Left lung (tissue), 10 donors: Measurements from ENCODE around the gene REM2. TPM values are rescaled to one million over a fixed set of nuclear protein-coding genes. Genes with fewer than 3 reads are reported as not detected.

Experiments used
- ATAC-seq: fragments of 200-7000 bp; cut with Tn5 transposase; one replicate; pipeline ENCODE4 v1.9.1; 2020; ENCODE audit warnings: moderate library complexity
- DNase-seq, 4 donors: peaks; one replicate each; pipeline ENCODE4 v3.0.0-alpha.2; 2013 to 2020
- H3K27ac ChIP-seq, 2 donors: fragments of 200-600 bp; sonication (generic) in 1 of 2; one replicate each; pipeline versions ENCODE4 v1.5.0 to v1.8.0; 2020 to 2021
- H3K27me3 ChIP-seq, 2 donors: fragments of 200-600 bp; sonication (generic) in 1 of 2; one replicate each; pipeline versions ENCODE4 v1.5.0 to v1.8.0; 2020 to 2021
- H3K36me3 ChIP-seq, 2 donors: fragments of 200-600 bp; sonication (generic) in 1 of 2; one replicate each; pipeline versions ENCODE4 v1.5.0 to v1.8.0; 2020 to 2021
- H3K4me1 ChIP-seq, 2 donors: fragments of 200-600 bp; one replicate each; pipeline ENCODE4 v1.8.0; 2021
- H3K4me3 ChIP-seq, 2 donors: fragments of 200-600 bp; sonication (generic) in 1 of 2; one replicate each; pipeline versions ENCODE4 v1.5.0 to v1.8.0; 2020 to 2021; ENCODE audit warnings: mild to moderate bottlenecking in 1 of 2
- H3K9me3 ChIP-seq, 2 donors: fragments of 200-600 bp; sonication (generic) in 1 of 2; one replicate each; pipeline versions ENCODE4 v1.5.0 to v1.8.0; 2020 to 2021
- intact Hi-C, 2 donors: fragments of 100-400 bp; cut with DNase I; formaldehyde crosslinking; loops; one replicate each; pipeline versions ENCODE4 v1.11.2 to v1.14.2; 2022
- polyA plus RNA-seq, 6 donors: library from polyadenylated mRNA; unstranded; fragments of 120-200 nt; gene quantifications; one replicate each; pipeline ENCODE4 v1.2.1, GENCODE V29; 2013; ENCODE audit not compliant: insufficient read length in 6 of 6
- total RNA-seq, 2 donors: library from RNA; stranded (reverse); fragmentation: NEBNext Ultra II Directional; extraction: Animal tissue kit (Norgen Biotek cat#: 25700); gene quantifications; one replicate each; pipeline ENCODE4 v1.2.1, GENCODE V29; 2021
- TF ChIP-seq, protein P1 (sequence below), 2 donors: fragments of 200-600 bp; sonication (generic) in 1 of 2; IDR thresholded peaks; one replicate each; pipeline versions ENCODE4 v1.5.0 to v1.8.0; 2021; ENCODE audit warnings: antibody characterized with exemption in 2 of 2
- donor health status: DM: no; HTN: yes; CAD: no.
- donor health status: DM: no; HTN: no; CAD: no.

Gene REM2
- total and polyA plus RNA-seq, 8 donors, result 0.29 to 1.3 (median 0.83) TPM

DNA sequence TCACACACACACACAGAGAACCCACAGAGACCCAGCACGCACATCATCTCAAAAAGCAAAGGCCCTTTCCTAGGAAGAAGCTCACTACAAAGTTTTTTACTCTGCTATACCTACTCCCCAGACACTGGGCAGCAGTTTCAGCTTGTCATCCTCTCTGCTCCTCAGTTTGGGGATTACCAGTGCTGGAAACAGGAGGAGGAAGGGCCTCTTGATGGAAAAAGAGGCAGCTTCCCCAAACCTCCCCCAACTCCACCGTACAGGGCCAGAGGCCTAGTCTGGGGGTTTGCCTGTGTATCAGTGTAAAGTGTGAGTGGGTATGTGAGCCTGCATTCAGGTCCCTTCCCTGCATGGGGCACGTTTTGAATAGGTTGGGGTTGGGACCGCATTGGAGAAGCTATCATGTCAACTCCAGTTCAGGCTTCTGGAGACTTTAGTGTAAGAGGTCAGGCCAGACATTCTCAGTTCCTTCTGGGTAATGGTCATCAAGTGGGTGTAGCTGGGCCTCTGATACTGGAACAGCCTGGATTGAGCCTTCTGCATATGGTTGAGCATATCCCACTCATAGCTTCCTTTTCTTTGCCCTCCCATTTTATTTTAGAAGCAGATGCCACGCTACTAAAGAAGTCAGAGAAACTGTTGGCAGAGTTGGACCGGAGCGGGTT is 1.2 kb downstream of the REM2 start:
- Histone ChIP-seq H3K27ac (no peak overlapping the region), H3K4me3 (no peak overlapping the region)
- no peak for ATAC-seq

DNA sequence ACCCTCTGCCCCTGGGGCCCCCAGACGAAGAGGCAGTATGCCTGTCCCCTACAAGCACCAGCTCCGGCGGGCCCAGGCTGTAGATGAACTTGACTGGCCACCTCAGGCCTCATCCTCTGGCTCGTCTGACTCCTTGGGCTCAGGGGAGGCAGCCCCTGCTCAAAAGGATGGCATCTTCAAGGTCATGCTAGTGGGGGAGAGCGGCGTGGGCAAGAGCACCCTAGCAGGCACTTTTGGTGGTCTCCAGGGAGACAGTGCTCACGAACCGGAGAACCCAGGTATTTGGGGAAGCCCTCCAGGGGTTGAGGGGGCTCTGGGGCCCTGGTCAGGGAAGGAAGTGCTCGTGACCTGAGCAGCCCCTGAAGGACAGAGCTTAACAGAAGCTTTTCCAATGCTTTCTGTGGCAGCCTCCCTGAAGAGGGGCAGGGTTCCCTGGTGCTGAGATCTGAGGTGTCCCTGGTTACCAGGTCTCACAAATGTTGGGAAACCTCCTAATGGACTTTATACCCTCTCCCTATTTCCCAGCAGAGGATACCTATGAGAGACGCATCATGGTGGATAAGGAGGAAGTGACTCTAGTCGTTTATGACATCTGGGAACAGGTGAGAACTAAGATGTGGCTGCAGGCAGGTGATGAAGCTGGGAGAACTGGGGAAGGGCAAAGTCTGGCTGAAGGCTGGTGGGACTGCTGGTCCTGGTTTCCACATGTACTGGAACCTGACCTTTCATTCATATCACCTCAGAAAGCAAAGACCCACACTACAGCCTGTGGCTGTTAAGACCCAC is 1.9 kb downstream of the REM2 start:
- DNase-seq (no peak), ATAC-seq (no peak)
- intact Hi-C loops, result no loop called here

More for the DNA sequence above, 1.2 kb downstream of the REM2 start:
- no peak for DNase-seq
- intact Hi-C loops, result no loop called here
- Histone ChIP-seq H3K27me3 (peaks cover 0 to 27% of the 10 kb centered on the region in 2 donors), H3K4me1 (peaks cover 0 to 15% of the 10 kb centered on the region in 2 donors), H3K9me3 (no peaks in the 10 kb centered on the region), H3K36me3 (peaks cover 0 to 6% of the 10 kb centered on the region in 2 donors)
- TF ChIP-seq, protein P1, sequence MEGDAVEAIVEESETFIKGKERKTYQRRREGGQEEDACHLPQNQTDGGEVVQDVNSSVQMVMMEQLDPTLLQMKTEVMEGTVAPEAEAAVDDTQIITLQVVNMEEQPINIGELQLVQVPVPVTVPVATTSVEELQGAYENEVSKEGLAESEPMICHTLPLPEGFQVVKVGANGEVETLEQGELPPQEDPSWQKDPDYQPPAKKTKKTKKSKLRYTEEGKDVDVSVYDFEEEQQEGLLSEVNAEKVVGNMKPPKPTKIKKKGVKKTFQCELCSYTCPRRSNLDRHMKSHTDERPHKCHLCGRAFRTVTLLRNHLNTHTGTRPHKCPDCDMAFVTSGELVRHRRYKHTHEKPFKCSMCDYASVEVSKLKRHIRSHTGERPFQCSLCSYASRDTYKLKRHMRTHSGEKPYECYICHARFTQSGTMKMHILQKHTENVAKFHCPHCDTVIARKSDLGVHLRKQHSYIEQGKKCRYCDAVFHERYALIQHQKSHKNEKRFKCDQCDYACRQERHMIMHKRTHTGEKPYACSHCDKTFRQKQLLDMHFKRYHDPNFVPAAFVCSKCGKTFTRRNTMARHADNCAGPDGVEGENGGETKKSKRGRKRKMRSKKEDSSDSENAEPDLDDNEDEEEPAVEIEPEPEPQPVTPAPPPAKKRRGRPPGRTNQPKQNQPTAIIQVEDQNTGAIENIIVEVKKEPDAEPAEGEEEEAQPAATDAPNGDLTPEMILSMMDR (IDR thresholded peaks at IDR 0.05), result no peak

DNA sequence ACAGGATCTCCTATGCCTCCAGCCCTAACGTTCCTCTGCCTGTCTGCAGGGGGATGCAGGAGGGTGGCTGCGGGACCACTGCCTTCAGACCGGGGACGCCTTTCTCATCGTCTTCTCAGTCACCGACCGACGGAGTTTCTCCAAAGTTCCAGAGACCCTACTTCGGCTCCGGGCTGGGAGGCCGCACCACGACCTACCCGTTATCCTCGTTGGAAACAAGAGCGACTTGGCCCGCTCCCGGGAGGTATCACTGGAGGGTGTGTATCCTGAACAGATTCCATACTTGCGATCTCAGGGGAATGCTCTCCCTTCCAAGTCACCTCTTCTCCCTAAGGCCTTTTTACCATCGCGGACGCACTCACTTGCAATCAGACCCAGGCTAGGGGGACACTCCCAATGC is 3.0 kb downstream of the REM2 start:
- Histone ChIP-seq H3K27ac (no peak overlapping the region), H3K4me3 (peak overlapping the region in 1 of 2 donors; percentile 49), H3K27me3 (peaks cover 0 to 27% of the 10 kb centered on the region in 2 donors), H3K36me3 (no peaks in the 10 kb centered on the region), H3K4me1 (peaks cover 0 to 15% of the 10 kb centered on the region in 2 donors), H3K9me3 (no peaks in the 10 kb centered on the region)
- no peak for DNase-seq
- no peak for ATAC-seq
- intact Hi-C loops, result no loop called here
- TF ChIP-seq, protein P1 (IDR thresholded peaks at IDR 0.05), result no peak

More for the DNA sequence above, 1.9 kb downstream of the REM2 start:
- Histone ChIP-seq H3K27ac (no peak overlapping the region), H3K4me3 (no peak overlapping the region), H3K4me1 (peaks cover 0 to 15% of the 10 kb centered on the region in 2 donors), H3K9me3 (no peaks in the 10 kb centered on the region), H3K27me3 (peaks cover 0 to 27% of the 10 kb centered on the region in 2 donors), H3K36me3 (no peaks in the 10 kb centered on the region)
- TF ChIP-seq, protein P1 (IDR thresholded peaks at IDR 0.05), result no peak

DNA sequence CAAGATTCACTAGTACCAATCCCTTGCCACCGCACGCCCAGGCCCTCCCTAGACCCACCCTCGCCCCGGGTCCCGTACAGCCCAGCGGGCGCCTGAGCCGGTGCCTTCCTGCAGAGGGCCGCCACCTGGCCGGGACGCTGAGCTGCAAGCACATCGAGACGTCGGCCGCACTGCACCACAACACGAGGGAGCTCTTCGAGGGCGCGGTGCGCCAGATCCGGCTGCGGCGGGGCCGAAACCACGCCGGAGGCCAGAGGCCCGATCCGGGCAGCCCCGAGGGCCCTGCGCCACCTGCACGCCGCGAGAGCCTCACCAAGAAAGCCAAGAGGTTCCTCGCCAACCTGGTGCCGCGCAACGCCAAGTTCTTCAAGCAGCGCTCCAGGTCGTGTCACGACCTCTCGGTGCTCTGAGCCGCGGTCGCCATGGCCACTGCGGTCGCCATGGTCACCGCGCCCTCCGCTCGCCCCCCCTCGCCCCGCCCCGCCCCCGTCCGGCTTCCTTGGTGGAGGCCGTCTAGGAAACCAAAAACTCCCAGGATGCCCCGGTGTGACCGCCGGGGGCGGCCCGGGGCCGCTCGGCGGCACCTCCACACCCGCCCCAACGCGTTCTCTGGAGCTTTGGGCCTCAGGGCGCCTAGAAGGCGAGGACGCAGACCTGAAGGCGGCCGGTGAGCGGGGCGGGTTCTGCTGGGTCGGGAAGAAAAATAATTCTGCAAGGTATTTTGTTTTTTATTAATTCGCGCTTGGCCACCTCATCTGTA is 3.7 kb downstream of the REM2 start:
- Histone ChIP-seq H3K4me1 (peaks cover 0 to 15% of the 10 kb centered on the region in 2 donors), H3K27ac (peak overlapping the region; percentile 60 to 70), H3K4me3 (peak overlapping the region; percentile 43 to 49), H3K36me3 (no peaks in the 10 kb centered on the region), H3K27me3 (peaks cover 0 to 27% of the 10 kb centered on the region in 2 donors), H3K9me3 (no peaks in the 10 kb centered on the region)
- peak; percentile 46 to 89 (median 78) for DNase-seq
- intact Hi-C loops, result no loop called here
- ATAC-seq, result peak; percentile 91
- TF ChIP-seq, protein P1 (IDR thresholded peaks at IDR 0.05), result no peak
